Neural progenitor cell (in vitro differentiated cells): Measurements from ENCODE around the gene RAD51B. TPM values are rescaled to one million over a fixed set of nuclear protein-coding genes. Genes with fewer than 3 reads are reported as not detected.

Experiments used
- DNase-seq: peaks from one replicate; pipeline ENCODE4 v3.0.0-alpha.2; 2016; ENCODE audit warnings: low spot score
- H2AFZ ChIP-seq: fragments of 200-600 bp; sonication (generic); replicated peaks from 2 replicates; pipeline ENCODE4 v1.6.1; 2016; ENCODE audit warnings: antibody characterized with exemption
- H3F3A ChIP-seq: fragments of 200-600 bp; sonication (generic); 2 replicates; pipeline ENCODE4 v1.6.1; 2016; ENCODE audit warnings: antibody characterized with exemption, low read depth
- H3K27ac ChIP-seq: fragments of 200-600 bp; sonication (generic); 2 replicates; pipeline ENCODE4 v1.5.1; 2016; ENCODE audit warnings: mild to moderate bottlenecking
- H3K27me3 ChIP-seq: fragments of 200-600 bp; sonication (generic); 2 replicates; pipeline ENCODE4 v1.6.1; 2016; ENCODE audit warnings: mild to moderate bottlenecking, moderate library complexity
- H3K36me3 ChIP-seq: fragments of 200-600 bp; sonication (generic); 2 replicates; pipeline ENCODE4 v1.5.1; 2016
- H3K4me1 ChIP-seq: fragments of 200-600 bp; sonication (generic); 2 replicates; pipeline ENCODE4 v1.6.1; 2016; ENCODE audit warnings: mixed run types
- H3K4me2 ChIP-seq: fragments of 200-600 bp; sonication (generic); 2 replicates; pipeline ENCODE4 v1.6.1; 2016
- H3K4me3 ChIP-seq: fragments of 200-600 bp; sonication (generic); 2 replicates; pipeline ENCODE4 v1.5.1; 2016
- H3K79me2 ChIP-seq: fragments of 200-600 bp; sonication (generic); 2 replicates; pipeline ENCODE4 v1.6.1; 2016; ENCODE audit warnings: low read depth
- H3K9ac ChIP-seq: fragments of 200-600 bp; sonication (generic); 2 replicates; pipeline ENCODE4 v1.6.1; 2016
- H3K9me3 ChIP-seq: fragments of 200-600 bp; sonication (generic); 2 replicates; pipeline ENCODE4 v1.5.1; 2016; ENCODE audit warnings: low read depth
- H4K20me1 ChIP-seq: fragments of 200-600 bp; sonication (generic); 2 replicates; pipeline ENCODE4 v1.6.1; 2016; ENCODE audit warnings: low read depth
- H3K27ac Mint-ChIP-seq: 3 replicates; pipeline ENCODE4 v1.8.0; 2021; ENCODE audit warnings: mixed read lengths
- H3K27me3 Mint-ChIP-seq: 2 replicates; pipeline ENCODE4 v1.8.0; 2022; ENCODE audit warnings: low read depth, mild to moderate bottlenecking, inconsistent platforms, moderate library complexity, mixed read lengths; ENCODE audit not compliant: insufficient read depth
- H3K36me3 Mint-ChIP-seq: 3 replicates; pipeline ENCODE4 v1.8.0; 2021; ENCODE audit warnings: mixed read lengths
- H3K4me1 Mint-ChIP-seq: 3 replicates; pipeline ENCODE4 v1.8.0; 2021; ENCODE audit warnings: mixed read lengths
- H3K4me3 Mint-ChIP-seq: 3 replicates; pipeline ENCODE4 v1.8.0; 2021; ENCODE audit warnings: mild to moderate bottlenecking, moderate library complexity, mixed read lengths
- H3K9me3 Mint-ChIP-seq: 3 replicates; pipeline ENCODE4 v1.8.0; 2020; ENCODE audit warnings: mixed read lengths
- CTCF ChIP-seq: fragments of 200-600 bp; sonication (generic); IDR thresholded peaks from 2 replicates; pipeline ENCODE4 v1.5.1; 2017; ENCODE audit warnings: antibody characterized with exemption, mild to moderate bottlenecking
- EZH2 ChIP-seq: fragments of 200-600 bp; sonication (generic); IDR thresholded peaks from 2 replicates; pipeline ENCODE4 v1.6.1; 2017; ENCODE audit warnings: antibody characterized with exemption, mild to moderate bottlenecking, moderate library complexity
- EZH2phosphoT487 ChIP-seq: fragments of 200-600 bp; sonication (generic); IDR thresholded peaks from 2 replicates; pipeline ENCODE4 v1.6.1; 2017; ENCODE audit warnings: antibody characterized with exemption
- total RNA-seq: library from RNA; depleted of rRNA; stranded (reverse); fragments of >200 nt; gene quantifications from 2 replicates; pipeline ENCODE4 v1.2.3, GENCODE V29; 2015; ENCODE audit warnings: low replicate concordance

Gene RAD51B
- total RNA-seq, 1 donor from 2014 or later: 50.5 TPM

- peaks cover 18% of the 10 kb centered on the region for H3K4me1 ChIP-seq
- Mint-ChIP-seq H3K36me3 (peaks cover 22% of the 10 kb centered on the region), H3K4me3 (no peak overlapping the region), H3K27me3 (peaks cover 8% of the 10 kb centered on the region), H3K9me3 (peaks cover 41% of the 10 kb centered on the region), H3K27ac (no peak overlapping the region), H3K4me1 (peaks cover 23% of the 10 kb centered on the region)
- no peak overlapping the region for H2AFZ ChIP-seq
- no peak overlapping the region for H3K9ac ChIP-seq
- TF ChIP-seq EZH2phosphoT487 (no peak), EZH2 (no peak), CTCF (no peak)
- peaks cover 21% of the 10 kb centered on the region for H3K9me3 ChIP-seq
- H3K36me3 ChIP-seq: peaks cover 14% of the 10 kb centered on the region
- H3K27ac ChIP-seq: no peak overlapping the region
- no peak for DNase-seq
- no peak overlapping the region for H3K4me3 ChIP-seq
- H4K20me1 ChIP-seq: no peaks in the 10 kb centered on the region
- peaks cover 19% of the 10 kb centered on the region for H3F3A ChIP-seq
- no peaks in the 10 kb centered on the region for H3K79me2 ChIP-seq
- no peak overlapping the region for H3K4me2 ChIP-seq
- no peaks in the 10 kb centered on the region for H3K27me3 ChIP-seq
Measured at GRCh38 chr14:68534276-68534675, 714.7 kb downstream of the RAD51B start.

- H2AFZ ChIP-seq: no peak overlapping the region
Measured at GRCh38 chr14:68535404-68536017, 715.9 kb downstream of the RAD51B start.

GRCh38 chr14:68536018-68536410 lies 716.4 kb downstream of the RAD51B start:
- no peak for DNase-seq
- H3K27ac ChIP-seq: no peak overlapping the region
- no peaks in the 10 kb centered on the region for H3K27me3 ChIP-seq
- peaks cover 36% of the 10 kb centered on the region for H3K4me1 ChIP-seq
- H3F3A ChIP-seq: peaks cover 35% of the 10 kb centered on the region
- Mint-ChIP-seq H3K4me1 (peaks cover 40% of the 10 kb centered on the region), H3K4me3 (no peak overlapping the region), H3K27me3 (peaks cover 4% of the 10 kb centered on the region), H3K9me3 (peaks cover 26% of the 10 kb centered on the region), H3K36me3 (peaks cover 14% of the 10 kb centered on the region), H3K27ac (no peak overlapping the region)
- peaks cover 4% of the 10 kb centered on the region for H3K9me3 ChIP-seq
- no peak overlapping the region for H3K4me3 ChIP-seq
- H2AFZ ChIP-seq: no peak overlapping the region
- H3K9ac ChIP-seq: no peak overlapping the region
- no peak for TF ChIP-seq EZH2phosphoT487
- TF ChIP-seq CTCF: no peak
- no peak for TF ChIP-seq EZH2
- no peaks in the 10 kb centered on the region for H3K79me2 ChIP-seq
- peaks cover 5% of the 10 kb centered on the region for H3K36me3 ChIP-seq
- no peak overlapping the region for H3K4me2 ChIP-seq
- H4K20me1 ChIP-seq: no peaks in the 10 kb centered on the region

More at GRCh38 chr14:68535404-68536017, 715.9 kb downstream of the RAD51B start:
- Histone ChIP-seq H3K27me3 (no peaks in the 10 kb centered on the region), H3K36me3 (peaks cover 10% of the 10 kb centered on the region), H4K20me1 (no peaks in the 10 kb centered on the region), H3K4me2 (no peak overlapping the region), H3K79me2 (no peaks in the 10 kb centered on the region), H3F3A (peaks cover 31% of the 10 kb centered on the region), H3K27ac (no peak overlapping the region), H3K4me1 (peaks cover 31% of the 10 kb centered on the region), H3K9me3 (peaks cover 9% of the 10 kb centered on the region), H3K4me3 (no peak overlapping the region), H3K9ac (no peak overlapping the region)
- H3K9me3 Mint-ChIP-seq: peaks cover 29% of the 10 kb centered on the region
- peak overlapping the region; percentile 9 for H3K27ac Mint-ChIP-seq
- peaks cover 35% of the 10 kb centered on the region for H3K4me1 Mint-ChIP-seq
- H3K36me3 Mint-ChIP-seq: peaks cover 16% of the 10 kb centered on the region
- no peak for DNase-seq
- H3K27me3 Mint-ChIP-seq: peaks cover 4% of the 10 kb centered on the region
- no peak overlapping the region for H3K4me3 Mint-ChIP-seq
- no peak for TF ChIP-seq CTCF
- no peak for TF ChIP-seq EZH2
- no peak for TF ChIP-seq EZH2phosphoT487
